Mammary epithelial cell (primary cell): ENCODE data around the gene VSIG10L2.

Source experiments
- EZH2 ChIP-seq: IDR thresholded peaks from 2 replicates; pipeline ENCODE4 v1.6.1; 2012; ENCODE audit warnings: low read length, inconsistent platforms, borderline replicate concordance
- TF ChIP-seq, protein P1 (sequence below), 2 donors: IDR thresholded peaks in 1 of 2; conservative IDR thresholded peaks in 1 of 2; 2 replicates each; pipeline ENCODE4 v1.5.1; 2011 to 2012; ENCODE audit warnings: inconsistent platforms in 2 of 2, low read length in 2 of 2, mild to moderate bottlenecking in 2 of 2, control low read depth in 1 of 2, low read depth in 1 of 2; ENCODE audit not compliant: insufficient read depth in 1 of 2; ENCODE audit errors: extremely low read depth in 1 of 2

DNA sequence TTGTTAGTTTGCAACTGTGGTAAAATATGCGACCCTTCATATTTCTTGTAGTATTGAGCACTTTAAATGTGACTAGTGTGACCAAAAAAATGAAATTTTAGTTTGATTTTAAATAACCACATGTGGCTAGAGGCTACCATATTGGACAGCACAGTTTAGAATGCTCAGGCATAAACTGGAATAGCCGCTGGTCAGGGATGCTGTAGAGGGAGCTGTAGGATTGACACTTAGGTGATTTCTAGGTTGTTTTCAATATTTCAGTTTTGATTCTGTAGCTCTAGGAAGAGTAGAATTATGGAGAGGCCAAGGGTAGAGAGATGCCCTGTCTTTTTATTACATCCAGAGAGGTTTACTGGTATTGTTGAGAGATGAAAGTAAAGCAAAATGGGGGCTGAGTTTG is 10.8 kb upstream of the VSIG10L2 start:
- TF ChIP-seq, protein P1, sequence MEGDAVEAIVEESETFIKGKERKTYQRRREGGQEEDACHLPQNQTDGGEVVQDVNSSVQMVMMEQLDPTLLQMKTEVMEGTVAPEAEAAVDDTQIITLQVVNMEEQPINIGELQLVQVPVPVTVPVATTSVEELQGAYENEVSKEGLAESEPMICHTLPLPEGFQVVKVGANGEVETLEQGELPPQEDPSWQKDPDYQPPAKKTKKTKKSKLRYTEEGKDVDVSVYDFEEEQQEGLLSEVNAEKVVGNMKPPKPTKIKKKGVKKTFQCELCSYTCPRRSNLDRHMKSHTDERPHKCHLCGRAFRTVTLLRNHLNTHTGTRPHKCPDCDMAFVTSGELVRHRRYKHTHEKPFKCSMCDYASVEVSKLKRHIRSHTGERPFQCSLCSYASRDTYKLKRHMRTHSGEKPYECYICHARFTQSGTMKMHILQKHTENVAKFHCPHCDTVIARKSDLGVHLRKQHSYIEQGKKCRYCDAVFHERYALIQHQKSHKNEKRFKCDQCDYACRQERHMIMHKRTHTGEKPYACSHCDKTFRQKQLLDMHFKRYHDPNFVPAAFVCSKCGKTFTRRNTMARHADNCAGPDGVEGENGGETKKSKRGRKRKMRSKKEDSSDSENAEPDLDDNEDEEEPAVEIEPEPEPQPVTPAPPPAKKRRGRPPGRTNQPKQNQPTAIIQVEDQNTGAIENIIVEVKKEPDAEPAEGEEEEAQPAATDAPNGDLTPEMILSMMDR (conservative IDR thresholded peaks at IDR 0.05 in 1 of 2, IDR thresholded peaks at IDR 0.05 in 1 of 2; ENCODE audit: extremely low read depth in 1 of 2, insufficient read depth in 1 of 2, low read depth in 1 of 2, low read length in 2 of 2), result peak in 1 of 2 donors; percentile 21
- no peak for TF ChIP-seq EZH2
